Subcutaneous adipose tissue (tissue), 4 donors: ENCODE results near the gene PWWP2B. TPM values are rescaled to one million over a fixed set of nuclear protein-coding genes. Genes with fewer than 3 reads are reported as not detected.

Experiments used
- CTCF ChIP-seq: fragments of 450-650 bp; IDR thresholded peaks from one replicate; pipeline ENCODE4 v1.5.1; 2016; ENCODE audit warnings: low read depth, mild to moderate bottlenecking, control low read depth, antibody characterized with exemption, moderate library complexity
- total RNA-seq, 4 donors: library from RNA; depleted of rRNA; stranded (reverse); fragments of >200 nt; gene quantifications; one replicate each; pipeline ENCODE4 v1.1.0, GENCODE V29; 2016

The PWWP2B gene
- total RNA-seq, 4 donors from 2014 or later: 9.0 to 24.9 (median 9.6) TPM

- TF ChIP-seq CTCF: no peak
Measured at GRCh38 chr10:132390921-132391675, 5.9 kb upstream of the PWWP2B start.

- TF ChIP-seq CTCF: no peak
Measured at GRCh38 chr10:132391676-132392020, 5.4 kb upstream of the PWWP2B start.

GRCh38 chr10:132392184-132392800, 4.7 kb upstream of the PWWP2B start:
- TF ChIP-seq CTCF: no peak

GRCh38 chr10:132392811-132393694, 3.9 kb upstream of the PWWP2B start:
- no peak for TF ChIP-seq CTCF

GRCh38 chr10:132393695-132394181, 3.3 kb upstream of the PWWP2B start:
- TF ChIP-seq CTCF: no peak

- no peak for TF ChIP-seq CTCF
Measured at GRCh38 chr10:132394201-132394811, 2.7 kb upstream of the PWWP2B start.
